OCI-LY7 (cell line): Measurements from ENCODE around the gene PARN. TPM values are rescaled to one million over a fixed set of nuclear protein-coding genes. Genes with fewer than 3 reads are reported as not detected.

ENCODE experiments used
- BruUV-seq: library from RNA; stranded (reverse); fragments of 400-500 nt; replicated peaks from 2 replicates; lab custom pipeline; 2021; lab: Mats Ljungman, UMichigan
- CTCF ChIA-PET: fragments of 300-600 bp; sonication (Branson Sonifier 250); formaldehyde crosslinking; loops from one replicate; lab custom pipeline; 2022; ENCODE audit warnings: antibody characterized with exemption; ENCODE audit not compliant: unreplicated experiment; lab: Charles Lee
- POLR2A ChIA-PET: fragments of 300-600 bp; sonication (Branson Sonifier 250); formaldehyde crosslinking; loops from one replicate; lab custom pipeline; 2022; ENCODE audit warnings: antibody characterized with exemption; lab: Charles Lee
- DNase-seq: peaks from one replicate; pipeline ENCODE4 v3.0.0-alpha.2; 2015; ENCODE audit warnings: low spot score
- H2AFZ ChIP-seq: fragments of 200-600 bp; sonication (generic), shearing (Covaris generic); 2 replicates; pipeline ENCODE4 v1.6.1; 2014; ENCODE audit warnings: mild to moderate bottlenecking, antibody characterized with exemption, low read length, moderate library complexity
- H3K27ac ChIP-seq: fragments of 200-600 bp; sonication (generic); 2 replicates; pipeline ENCODE4 v1.5.1; 2014; ENCODE audit warnings: mixed run types, low read depth, mild to moderate bottlenecking, moderate library complexity, low read length, inconsistent platforms; ENCODE audit not compliant: poor library complexity, severe bottlenecking
- H3K36me3 ChIP-seq: fragments of 200-600 bp; sonication (generic); 2 replicates; pipeline ENCODE4 v1.6.1; 2014; ENCODE audit warnings: mild to moderate bottlenecking, antibody characterized with exemption, low read length, moderate library complexity, mixed read lengths; ENCODE audit not compliant: insufficient read depth
- H3K4me1 ChIP-seq: fragments of 200-600 bp; sonication (generic); 2 replicates; pipeline ENCODE4 v1.5.1; 2014; ENCODE audit warnings: mild to moderate bottlenecking, low read length; ENCODE audit not compliant: insufficient read depth, poor library complexity, severe bottlenecking
- H3K4me2 ChIP-seq: fragments of 200-600 bp; sonication (generic); 2 replicates; pipeline ENCODE4 v1.6.1; 2014; ENCODE audit warnings: mild to moderate bottlenecking, low read length
- H3K4me3 ChIP-seq: fragments of 200-600 bp; sonication (generic); 2 replicates; pipeline ENCODE4 v1.5.1; 2014; ENCODE audit warnings: mild to moderate bottlenecking, low read depth, low read length; ENCODE audit not compliant: poor library complexity, severe bottlenecking
- H3K79me2 ChIP-seq: fragments of 200-600 bp; sonication (generic); 2 replicates; pipeline ENCODE4 v1.6.1; 2016; ENCODE audit warnings: low read depth, mild to moderate bottlenecking, low read length, moderate library complexity, mixed read lengths; ENCODE audit not compliant: insufficient read depth
- H3K9me2 ChIP-seq: fragments of 200-600 bp; sonication (generic); 2 replicates; pipeline ENCODE4 v1.6.1; 2016; ENCODE audit warnings: mild to moderate bottlenecking, low read length, mixed read lengths; ENCODE audit not compliant: insufficient read depth
- H3K9me3 ChIP-seq: fragments of 200-600 bp; sonication (generic); 2 replicates; pipeline ENCODE4 v1.6.1; 2014; ENCODE audit warnings: mild to moderate bottlenecking, mixed run types, low read length, mixed read lengths
- H4K20me1 ChIP-seq: fragments of 200-600 bp; sonication (generic); 2 replicates; pipeline ENCODE4 v1.6.1; 2014; ENCODE audit warnings: mild to moderate bottlenecking, antibody characterized with exemption, low read length, moderate library complexity, mixed read lengths; ENCODE audit not compliant: insufficient read depth
- CTCF ChIP-seq: fragments of 200-600 bp; sonication (generic); conservative IDR thresholded peaks from 2 replicates; pipeline ENCODE4 v1.5.1; 2014; ENCODE audit warnings: mild to moderate bottlenecking, antibody characterized with exemption, low read length, moderate library complexity, mixed read lengths
- EZH2phosphoT487 ChIP-seq: fragments of 200-600 bp; sonication (generic); IDR thresholded peaks from 2 replicates; pipeline ENCODE4 v1.6.1; 2018; ENCODE audit warnings: low read depth, borderline replicate concordance, mild to moderate bottlenecking, mixed run types, antibody characterized with exemption, low read length, moderate library complexity, mixed read lengths
- intact Hi-C: fragments of 100-400 bp; cut with micrococcal nuclease; formaldehyde crosslinking; loops from one replicate; pipeline ENCODE4 v1.10.0; 2022; ENCODE audit not compliant: unreplicated experiment
- total RNA-seq, 2 experiments: library from RNA; depleted of rRNA in 1 of 2; stranded (reverse); fragments of >200 nt in 1 of 2; shearing (Covaris generic) in 1 of 2; gene quantifications; 2 replicates each; pipeline ENCODE4 v1.2.3, GENCODE V29; 2014 to 2022

PARN gene
- total RNA-seq, 2 experiments from 2014 or later, result 40.1 to 76.5 TPM

GRCh38 chr16:14658063-14658462, 28.0 kb upstream of the PARN start:
- Histone ChIP-seq H3K27ac (peak overlapping the region; percentile 62), H2AFZ (no peak overlapping the region), H4K20me1 (no peaks in the 10 kb centered on the region), H3K79me2 (no peaks in the 10 kb centered on the region), H3K36me3 (peaks cover 97% of the 10 kb centered on the region), H3K9me3 (no peaks in the 10 kb centered on the region), H3K4me2 (peak overlapping the region; percentile 45; the same call in 1 of the 2 replicates), H3K4me1 (peaks cover 12% of the 10 kb centered on the region), H3K4me3 (no peak overlapping the region), H3K9me2 (no peaks in the 10 kb centered on the region)
- ChIA-PET POLR2A (interaction anchor here (0.6 to 1.0 kb wide), 4 partner anchors 15 to 343 kb away, joined by 3 to 8 read pairs (median 4); no protein-coding TSS in a partner anchor), CTCF (no interaction called here)
- no TSS peak for BruUV-seq
- TF ChIP-seq EZH2phosphoT487 (no peak), CTCF (no peak)
- intact Hi-C loops, result no loop called here
- peak; percentile 63 for DNase-seq

DNA sequence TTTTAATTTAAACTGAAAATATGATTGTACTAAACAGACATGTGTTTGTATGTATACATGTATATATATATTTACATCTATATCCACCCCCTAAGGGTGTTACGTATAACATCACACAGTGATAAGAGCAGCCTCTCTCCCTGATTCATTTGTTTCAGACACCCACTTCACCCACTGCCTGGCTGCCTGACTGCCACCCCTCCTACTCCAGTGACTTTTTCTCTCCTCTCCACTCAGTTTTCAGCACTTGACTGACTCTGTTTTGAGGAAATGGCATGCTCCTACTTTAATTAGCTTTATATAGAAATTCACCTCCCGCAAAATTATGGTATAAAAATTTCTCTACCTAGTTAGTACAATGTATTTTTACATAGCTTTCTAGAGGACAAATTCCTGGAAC, 22.7 kb upstream of the PARN start:
- Histone ChIP-seq H3K9me2 (no peaks in the 10 kb centered on the region), H3K4me2 (no peak overlapping the region), H3K27ac (no peak overlapping the region), H3K36me3 (peaks cover 95% of the 10 kb centered on the region), H3K9me3 (no peaks in the 10 kb centered on the region), H4K20me1 (no peaks in the 10 kb centered on the region), H2AFZ (no peak overlapping the region), H3K79me2 (peaks cover 4% of the 10 kb centered on the region; the same call in 1 of the 2 replicates), H3K4me3 (no peak overlapping the region), H3K4me1 (peaks cover 4% of the 10 kb centered on the region)
- ChIA-PET POLR2A (interaction anchor here (1.7 kb wide), 1 partner anchor 15 kb away, joined by 3 read pairs; no protein-coding TSS in a partner anchor), CTCF (no interaction called here)
- no peak for DNase-seq
- intact Hi-C loops, result no loop called here
- no TSS peak for BruUV-seq
- TF ChIP-seq EZH2phosphoT487 (no peak), CTCF (no peak)

GRCh38 chr16:14650629-14651028, 20.6 kb upstream of the PARN start:
- H3K79me2 ChIP-seq, result peaks cover 8% of the 10 kb centered on the region; the same call in 1 of the 2 replicates
- H3K4me3 ChIP-seq, result no peak overlapping the region
- ChIA-PET CTCF (no interaction called here), POLR2A (interaction anchor here (0.5 kb wide), 1 partner anchor 1345 kb away, joined by 3 read pairs; no protein-coding TSS in a partner anchor)
- H3K27ac ChIP-seq, result no peak overlapping the region
- TF ChIP-seq EZH2phosphoT487 (no peak), CTCF (no peak)
- no TSS peak for BruUV-seq
- H3K36me3 ChIP-seq, result peaks cover 95% of the 10 kb centered on the region
- H3K9me3 ChIP-seq, result no peaks in the 10 kb centered on the region
- no peaks in the 10 kb centered on the region for H3K9me2 ChIP-seq
- intact Hi-C loops, result no loop called here
- no peaks in the 10 kb centered on the region for H4K20me1 ChIP-seq
- H2AFZ ChIP-seq, result no peak overlapping the region
- no peak for DNase-seq
- H3K4me1 ChIP-seq, result no peaks in the 10 kb centered on the region
- no peak overlapping the region for H3K4me2 ChIP-seq
